ENCODE measurements around the gene ECSCR. TPM values are rescaled to one million over a fixed set of nuclear protein-coding genes. Genes with fewer than 3 reads are reported as not detected.

The ECSCR gene
- total RNA-seq, 4 donors from 2014 or later: 2.2 to 4.8 (median 3.6) TPM; not detected in 1

GRCh38 chr5:139415869-139416268, 46.7 kb downstream of the ECSCR start:
- Histone ChIP-seq H3K27ac (peak overlapping the region; percentile 9 to 74 (median 59)), H3K4me3 (no peak overlapping the region), H3K36me3 (no peaks in the 10 kb centered on the region), H3K4me1 (peaks cover 35 to 59% (median 39%) of the 10 kb centered on the region in 4 donors), H3K9me3 (no peaks in the 10 kb centered on the region), H3K27me3 (no peaks in the 10 kb centered on the region)
- TF ChIP-seq POLR2AphosphoS5 (IDR thresholded peaks at IDR 0.05) (no peak), POLR2A (IDR thresholded peaks at IDR 0.05) (no peak), EP300 (IDR thresholded peaks at IDR 0.05; ENCODE audit: low read depth) (no peak), CTCF (IDR thresholded peaks at IDR 0.05) (no peak)
- in situ Hi-C loops (cut with MboI; ENCODE audit: low pct_ligation_motif_present in 1 of 4, low pct_unique_long_range_greater_than_20kb in 1 of 4, low sequenced_read_pairs in 3 of 4) (no loop called here), intact Hi-C loops (cut with DNase I; ENCODE audit: low total_unique reads) (no loop called here)
- no peak for DNase-seq

GRCh38 chr5:139415221-139415861, 47.2 kb downstream of the ECSCR start:
- Histone ChIP-seq H3K36me3 (no peaks in the 10 kb centered on the region), H3K4me1 (peaks cover 37 to 64% (median 42%) of the 10 kb centered on the region in 4 donors), H3K27me3 (no peaks in the 10 kb centered on the region), H3K4me3 (no peak overlapping the region), H3K9me3 (no peaks in the 10 kb centered on the region), H3K27ac (peak overlapping the region; percentile 9 to 74 (median 59))
- TF ChIP-seq POLR2A (IDR thresholded peaks at IDR 0.05) (no peak), EP300 (IDR thresholded peaks at IDR 0.05; ENCODE audit: low read depth) (no peak), POLR2AphosphoS5 (IDR thresholded peaks at IDR 0.05) (peak in 1 of 3 donors; percentile 29), CTCF (IDR thresholded peaks at IDR 0.05) (no peak)
- WGBS, 2 donors (ENCODE audit: low coverage in 1 of 2): 70 to 74% methylated on average over 3 to 8 of the region's 8 CpGs
- in situ Hi-C loops (cut with MboI; ENCODE audit: low pct_ligation_motif_present in 1 of 4, low pct_unique_long_range_greater_than_20kb in 1 of 4, low sequenced_read_pairs in 3 of 4): no loop called here
- intact Hi-C loops (cut with DNase I; ENCODE audit: low total_unique reads): no loop called here
- no peak for DNase-seq

- Histone ChIP-seq H3K9me3 (no peaks in the 10 kb centered on the region), H3K4me1 (peaks cover 41 to 64% (median 43%) of the 10 kb centered on the region in 4 donors), H3K36me3 (no peaks in the 10 kb centered on the region), H3K4me3 (no peak overlapping the region), H3K27ac (peak overlapping the region; percentile 9 to 74 (median 42)), H3K27me3 (no peaks in the 10 kb centered on the region)
- in situ Hi-C loops (cut with MboI; ENCODE audit: low pct_ligation_motif_present in 1 of 4, low pct_unique_long_range_greater_than_20kb in 1 of 4, low sequenced_read_pairs in 3 of 4): no loop called here
- 75 to 87% methylated on average over 3 to 9 of the region's 9 CpGs for WGBS, 2 donors (ENCODE audit: low coverage in 1 of 2)
- DNase-seq: no peak
- TF ChIP-seq CTCF (IDR thresholded peaks at IDR 0.05): no peak
- TF ChIP-seq POLR2AphosphoS5 (IDR thresholded peaks at IDR 0.05): no peak
- TF ChIP-seq POLR2A (IDR thresholded peaks at IDR 0.05): no peak
- no peak for TF ChIP-seq EP300 (IDR thresholded peaks at IDR 0.05; ENCODE audit: low read depth)
- intact Hi-C loops (cut with DNase I; ENCODE audit: low total_unique reads): no loop called here
These were observed 47.9 kb downstream of the ECSCR start for GRCh38 chr5:139414581-139415130.

GRCh38 chr5:139413963-139414362, 48.6 kb downstream of the ECSCR start:
- 68 to 73% methylated on average over 4 to 6 of the region's 6 CpGs for WGBS, 2 donors (ENCODE audit: low coverage in 1 of 2)
- DNase-seq: no peak
- in situ Hi-C loops (cut with MboI; ENCODE audit: low pct_ligation_motif_present in 1 of 4, low pct_unique_long_range_greater_than_20kb in 1 of 4, low sequenced_read_pairs in 3 of 4) (no loop called here), intact Hi-C loops (cut with DNase I; ENCODE audit: low total_unique reads) (no loop called here)
- Histone ChIP-seq H3K36me3 (no peaks in the 10 kb centered on the region), H3K27me3 (no peaks in the 10 kb centered on the region), H3K4me3 (no peak overlapping the region), H3K9me3 (no peaks in the 10 kb centered on the region), H3K4me1 (peaks cover 34 to 57% (median 43%) of the 10 kb centered on the region in 4 donors), H3K27ac (peak overlapping the region in 2 of 4 donors; percentile 57 to 74)
- TF ChIP-seq CTCF (IDR thresholded peaks at IDR 0.05) (no peak), POLR2A (IDR thresholded peaks at IDR 0.05) (no peak)

Measured in transverse colon (tissue), 4 donors.